Body of pancreas (tissue), 4 donors: ENCODE measurements around the gene LRRC47. TPM values are rescaled to one million over a fixed set of nuclear protein-coding genes. Genes with fewer than 3 reads are reported as not detected.
"Not testable (repeated sequence)": the region's sequence is repeated elsewhere in the genome, so short reads cannot be mapped to it uniquely, and the experiment has no call there.

Experiments
- ATAC-seq: fragments of 150-250 bp; one replicate; pipeline ENCODE4 v1.9.1; 2016
- DNase-seq, 4 donors: peaks; one replicate each; pipeline ENCODE4 v3.0.0-alpha.2; 2019
- H3K27ac ChIP-seq, 4 donors: fragments of 200-600 bp; sonication (generic); 1 replicate in 3 of 4; 2 replicates in 1 of 4; pipeline versions ENCODE4 v1.5.1 to v1.6.1; 2016 to 2019; ENCODE audit warnings: mild to moderate bottlenecking in 1 of 4, mixed read lengths in 1 of 4, moderate library complexity in 1 of 4
- H3K27me3 ChIP-seq, 2 donors: fragments of 200-600 bp; sonication (generic); one replicate each; pipeline ENCODE4 v1.6.0; 2016; ENCODE audit warnings: mild to moderate bottlenecking in 1 of 2
- H3K36me3 ChIP-seq, 2 donors: fragments of 200-600 bp; sonication (generic); replicated peaks in 1 of 2; 2 replicates each; pipeline ENCODE4 v1.5.1; 2016; ENCODE audit warnings: low read depth in 2 of 2; ENCODE audit not compliant: insufficient read depth in 1 of 2
- H3K4me1 ChIP-seq: fragments of 200-600 bp; sonication (generic); one replicate; pipeline ENCODE4 v1.6.0; 2016
- H3K4me3 ChIP-seq, 2 donors: fragments of 200-600 bp; sonication (generic); 1 replicate in 1 of 2; 2 replicates in 1 of 2; pipeline ENCODE4 v1.5.1; 2016 to 2019
- H3K9me3 ChIP-seq, 3 donors: fragments of 200-600 bp; sonication (generic); 1 replicate in 2 of 3; 2 replicates in 1 of 3; pipeline ENCODE4 v1.5.1; 2016
- CTCF ChIP-seq, 7 experiments: fragments of 450-650 bp in 4 of 7; fragments of 200-600 bp in 3 of 7; sonication (generic) in 3 of 7; IDR thresholded peaks; one replicate each; pipeline ENCODE4 v1.5.1; 2016 to 2019; ENCODE audit warnings: antibody characterized with exemption in 7 of 7
- POLR2A ChIP-seq, 3 donors: fragments of 450-650 bp; IDR thresholded peaks; one replicate each; pipeline ENCODE4 v1.6.1; 2016; ENCODE audit warnings: antibody characterized with exemption in 3 of 3, mild to moderate bottlenecking in 2 of 3
- WGBS, 2 donors: methylation state at CpG; one replicate each; pipeline ENCODE4 v1.1.5; 2017; 5-methylcytosine and 5-hydroxymethylcytosine counted together
- intact Hi-C: fragments of 100-400 bp; cut with DNase I; formaldehyde crosslinking; loops from one replicate; pipeline ENCODE4 v1.15.1; 2023
- total RNA-seq, 2 donors: library from RNA; depleted of rRNA; stranded (reverse); fragments of >200 nt; gene quantifications; one replicate each; pipeline ENCODE4 v1.1.0, GENCODE V29; 2016

Gene LRRC47
- total RNA-seq, 2 donors from 2014 or later: 40.0 to 49.4 TPM

- DNase-seq (no peak), ATAC-seq (no peak)
- Histone ChIP-seq H3K4me1 (no peaks in the 10 kb centered on the region), H3K4me3 (no peak overlapping the region), H3K9me3 (no peaks in the 10 kb centered on the region), H3K27me3 (no peaks in the 10 kb centered on the region), H3K36me3 (no peaks in the 10 kb centered on the region), H3K27ac (no peak overlapping the region)
- TF ChIP-seq CTCF (IDR thresholded peaks at IDR 0.05) (no peak), POLR2A (IDR thresholded peaks at IDR 0.05) (no peak)
- WGBS, 2 donors: 73 to 83% methylated on average over 11 to 20 of the region's 20 CpGs
- intact Hi-C loops: no loop called here
Measured at GRCh38 chr1:3753656-3754454, 42.4 kb downstream of the LRRC47 start.

GRCh38 chr1:3752400-3752945 is 43.8 kb downstream of the LRRC47 start, which contains the start of gene CCDC27:
Gene CCDC27 (plus strand): TSS chr1:3752450. CDS start chr1:3752482, 32 bp downstream.
- H3K36me3 ChIP-seq: no peaks in the 10 kb centered on the region
- 79 to 84% methylated on average over 7 to 17 of the region's 17 CpGs for WGBS, 2 donors
- ATAC-seq (no peak), DNase-seq (no peak)
- H3K27me3 ChIP-seq: no peaks in the 10 kb centered on the region
- no peaks in the 10 kb centered on the region for H3K9me3 ChIP-seq
- H3K4me1 ChIP-seq: peaks cover 6% of the 10 kb centered on the region
- TF ChIP-seq POLR2A (IDR thresholded peaks at IDR 0.05): no peak
- no peak for TF ChIP-seq CTCF (IDR thresholded peaks at IDR 0.05)
- intact Hi-C loops: no loop called here
- no peak within 1 kb of the TSS for H3K4me3 ChIP-seq
- no peak within 1 kb of the TSS for H3K27ac ChIP-seq

- no peak for ATAC-seq
- 42 to 54% methylated on average over 6 of the region's 6 CpGs for WGBS, 2 donors
Measured at GRCh38 chr1:3750741-3751140, 45.6 kb downstream of the LRRC47 start.

GRCh38 chr1:3749512-3749911 is 46.8 kb downstream of the LRRC47 start:
- intact Hi-C loops: no loop called here
- 45 to 50% methylated on average over 5 of the region's 5 CpGs for WGBS, 2 donors
- Histone ChIP-seq H3K36me3 (no peaks in the 10 kb centered on the region), H3K4me3 (no peak overlapping the region), H3K27me3 (no peaks in the 10 kb centered on the region), H3K27ac (no peak overlapping the region), H3K9me3 (no peaks in the 10 kb centered on the region), H3K4me1 (peaks cover 30% of the 10 kb centered on the region)
- TF ChIP-seq POLR2A (IDR thresholded peaks at IDR 0.05) (no peak), CTCF (IDR thresholded peaks at IDR 0.05) (no peak)
- no peak for DNase-seq
- ATAC-seq: no peak

More at GRCh38 chr1:3750741-3751140, 45.6 kb downstream of the LRRC47 start:
- H3K27ac ChIP-seq: no peak overlapping the region
- peaks cover 17% of the 10 kb centered on the region for H3K4me1 ChIP-seq
- no peaks in the 10 kb centered on the region for H3K9me3 ChIP-seq
- intact Hi-C loops: no loop called here
- no peak overlapping the region for H3K4me3 ChIP-seq
- H3K36me3 ChIP-seq: no peaks in the 10 kb centered on the region
- H3K27me3 ChIP-seq: no peaks in the 10 kb centered on the region
- no peak for DNase-seq
- TF ChIP-seq POLR2A (IDR thresholded peaks at IDR 0.05): no peak
- no peak for TF ChIP-seq CTCF (IDR thresholded peaks at IDR 0.05)

GRCh38 chr1:3748316-3748900 is 47.9 kb downstream of the LRRC47 start:
- H3K4me3 ChIP-seq, DNase-seq, H3K27me3 ChIP-seq, H3K36me3 ChIP-seq, H3K27ac ChIP-seq, intact Hi-C loops, ATAC-seq, H3K9me3 ChIP-seq: not testable (repeated sequence)
- H3K4me1 ChIP-seq: peaks cover 31% of the 10 kb centered on the region
- 84 to 85% methylated on average over 15 of the region's 15 CpGs for WGBS, 2 donors
